HG02943 (cell line): ENCODE data around the gene DOP1A.

Experiments used
- ATAC-seq: cut with Tn5 transposase; IDR thresholded peaks from one replicate; pipeline ENCODE4 v1.9.1; 2021; ENCODE audit warnings: mild to moderate bottlenecking, low read depth, moderate library complexity; ENCODE audit not compliant: unreplicated experiment

Gene DOP1A

GRCh38 chr6:83067448-83068439, at the start of gene DOP1A:
Gene DOP1A, plus strand, starts transcription at chr6:83067671. Its CDS starts 29,307 bp downstream, at chr6:83096978.
- peak; percentile 80 for ATAC-seq

GRCh38 chr6:83019741-83020140, 47.7 kb upstream of the DOP1A start:
- no peak for ATAC-seq

GRCh38 chr6:83031689-83032088, 35.8 kb upstream of the DOP1A start:
- ATAC-seq: no peak

- no peak for ATAC-seq
Measured at GRCh38 chr6:83038246-83038645, 29.2 kb upstream of the DOP1A start.

- ATAC-seq: no peak
Measured at GRCh38 chr6:83042467-83043053, 24.9 kb upstream of the DOP1A start.

- ATAC-seq: no peak
Measured at GRCh38 chr6:83044091-83044768, 23.2 kb upstream of the DOP1A start.

- ATAC-seq: no peak
Measured at GRCh38 chr6:83047065-83047754, 20.3 kb upstream of the DOP1A start.

- ATAC-seq: no peak
Measured at GRCh38 chr6:83051377-83052172, 15.9 kb upstream of the DOP1A start.

- no peak for ATAC-seq
Measured at GRCh38 chr6:83053678-83054077, 13.8 kb upstream of the DOP1A start.

GRCh38 chr6:83055366-83055964, 12.0 kb upstream of the DOP1A start:
- ATAC-seq: no peak

GRCh38 chr6:83057705-83058321, 9.7 kb upstream of the DOP1A start:
- peak; percentile 73 for ATAC-seq

- no peak for ATAC-seq
Measured at GRCh38 chr6:83061190-83061589, 6.3 kb upstream of the DOP1A start.

- no peak for ATAC-seq
Measured at GRCh38 chr6:83062225-83062624, 5.2 kb upstream of the DOP1A start.

GRCh38 chr6:83065511-83066192, 1.8 kb upstream of the DOP1A start, which contains the start of gene UBE3D:
Gene UBE3D, minus strand, starts transcription at chr6:83065841. Its CDS starts 123 bp downstream, at chr6:83065718.
- ATAC-seq: peak; percentile 53

GRCh38 chr6:83068616-83069015, 1.1 kb downstream of the DOP1A start:
- ATAC-seq: no peak

GRCh38 chr6:83069633-83070032, 2.2 kb downstream of the DOP1A start:
- no peak for ATAC-seq

- peak; percentile 44 for ATAC-seq
Measured at GRCh38 chr6:83071023-83071422, 3.6 kb downstream of the DOP1A start.

GRCh38 chr6:83071707-83072106, 4.2 kb downstream of the DOP1A start:
- no peak for ATAC-seq
